Measurements from ENCODE around the gene INPP4B.
"Not testable (repeated sequence)": the region's sequence is repeated elsewhere in the genome, so short reads cannot be mapped to it uniquely, and the experiment has no call there.

The INPP4B gene

GRCh38 chr4:142091085-142091513 lies 755.0 kb downstream of the INPP4B start:
- DNase-seq (ENCODE audit: low read depth in 2 of 2) = peak; percentile 64 to 71

GRCh38 chr4:142088906-142089305 lies 757.2 kb downstream of the INPP4B start:
- DNase-seq (ENCODE audit: low read depth in 2 of 2) = peak in 1 of 2 experiments; percentile 20

- DNase-seq (ENCODE audit: low read depth in 2 of 2) = no peak
Observed at GRCh38 chr4:142085513-142086292, 760.4 kb downstream of the INPP4B start.

- DNase-seq (ENCODE audit: low read depth in 2 of 2) = no peak
Observed at GRCh38 chr4:142083264-142083663, 762.8 kb downstream of the INPP4B start.

GRCh38 chr4:142081025-142081424 lies 765.1 kb downstream of the INPP4B start:
- no peak for DNase-seq (ENCODE audit: low read depth in 2 of 2)

- DNase-seq (ENCODE audit: low read depth in 2 of 2) = no peak
Observed at GRCh38 chr4:142079959-142080358, 766.1 kb downstream of the INPP4B start.

GRCh38 chr4:142077048-142077447 lies 769.1 kb downstream of the INPP4B start:
- no peak for DNase-seq (ENCODE audit: low read depth in 2 of 2)

GRCh38 chr4:142068304-142068703 lies 777.8 kb downstream of the INPP4B start:
- DNase-seq (ENCODE audit: low read depth in 2 of 2) = not testable (repeated sequence)

GRCh38 chr4:142066562-142066961 lies 779.5 kb downstream of the INPP4B start:
- DNase-seq (ENCODE audit: low read depth in 2 of 2) = not testable (repeated sequence)

GRCh38 chr4:142065086-142065647 lies 780.9 kb downstream of the INPP4B start:
- DNase-seq (ENCODE audit: low read depth in 2 of 2) = peak; percentile 23 to 32

- DNase-seq (ENCODE audit: low read depth in 2 of 2) = no peak
Observed at GRCh38 chr4:142064181-142064580, 781.9 kb downstream of the INPP4B start.

- no peak for DNase-seq (ENCODE audit: low read depth in 2 of 2)
Observed at GRCh38 chr4:142045996-142046395, 800.1 kb downstream of the INPP4B start.

- DNase-seq (ENCODE audit: low read depth in 2 of 2) = no peak
Observed at GRCh38 chr4:142044271-142044670, 801.8 kb downstream of the INPP4B start.

GRCh38 chr4:142043509-142043908 lies 802.6 kb downstream of the INPP4B start:
- DNase-seq (ENCODE audit: low read depth in 2 of 2) = no peak

GRCh38 chr4:142041788-142042187 lies 804.3 kb downstream of the INPP4B start:
- DNase-seq (ENCODE audit: low read depth in 2 of 2) = no peak

GRCh38 chr4:142040043-142040442 lies 806.1 kb downstream of the INPP4B start:
- DNase-seq (ENCODE audit: low read depth in 2 of 2) = no peak

- no peak for DNase-seq (ENCODE audit: low read depth in 2 of 2)
Observed at GRCh38 chr4:142036795-142037583, 809.1 kb downstream of the INPP4B start.

- DNase-seq (ENCODE audit: low read depth in 2 of 2) = no peak
Observed at GRCh38 chr4:142035566-142035965, 810.5 kb downstream of the INPP4B start.

- no peak for DNase-seq (ENCODE audit: low read depth in 2 of 2)
Observed at GRCh38 chr4:142034101-142034500, 812.0 kb downstream of the INPP4B start.

GRCh38 chr4:142030010-142030409 lies 816.1 kb downstream of the INPP4B start:
- DNase-seq (ENCODE audit: low read depth in 2 of 2) = no peak

GRCh38 chr4:142021761-142022160 lies 824.3 kb downstream of the INPP4B start:
- DNase-seq (ENCODE audit: low read depth in 2 of 2) = no peak

- DNase-seq (ENCODE audit: low read depth in 2 of 2) = no peak
Observed at GRCh38 chr4:142021181-142021580, 824.9 kb downstream of the INPP4B start.

- DNase-seq (ENCODE audit: low read depth in 2 of 2) = no peak
Observed at GRCh38 chr4:142016031-142016430, 830.1 kb downstream of the INPP4B start.

Measured in fibroblast of skin of left biceps (primary cell).